Endothelial cell of umbilical vein (primary cell): ENCODE data around the gene CP. TPM values are rescaled to one million over a fixed set of nuclear protein-coding genes. Genes with fewer than 3 reads are reported as not detected.
A peak's percentile ranks its signal among the peaks of the same experiment; 100 is the strongest.

Source experiments
- BruUV-seq: library from RNA; stranded (reverse); fragments of 400-500 nt; replicated peaks from 2 replicates; lab custom pipeline; 2021; lab: Mats Ljungman, UMichigan
- CTCF ChIA-PET: fragments of 300-600, 350-600 bp; sonication (Branson Sonifier 250); formaldehyde crosslinking; loops from one replicate; lab custom pipeline; 2021; ENCODE audit warnings: antibody characterized with exemption, inconsistent platforms; lab: Charles Lee
- POLR2A ChIA-PET: fragments of 300-600, 350-600 bp; sonication (Branson Sonifier 250); formaldehyde crosslinking; loops from one replicate; lab custom pipeline; 2021; ENCODE audit warnings: antibody characterized with exemption, inconsistent platforms; lab: Charles Lee
- DNase-seq: peaks from one replicate; pipeline ENCODE4 v3.0.0-alpha.2; 2011; ENCODE audit warnings: low read depth, low spot score
- FAIRE-seq: peaks from 2 replicates; lab custom pipeline; 2011; peaks lifted over from hg19 to GRCh38; lab: Jason Lieb, UNC
- H2AFZ ChIP-seq: 2 replicates; pipeline ENCODE4 v1.6.0; 2012; ENCODE audit warnings: low read depth, low read length, control low read depth, inconsistent platforms
- H3K27ac ChIP-seq: 2 replicates; pipeline ENCODE4 v1.5.1; 2011; ENCODE audit warnings: low read depth, mild to moderate bottlenecking, control low read depth, low read length, moderate library complexity; ENCODE audit not compliant: insufficient read depth
- H3K27me3 ChIP-seq, 2 experiments: 2 replicates each; pipeline versions ENCODE4 v1.6.0 to v1.6.1; 2011; ENCODE audit warnings: low read length in 2 of 2, mixed read lengths in 1 of 2; ENCODE audit not compliant: control insufficient read depth in 2 of 2, insufficient read depth in 2 of 2
- H3K36me3 ChIP-seq, 2 experiments: 2 replicates in 1 of 2; 3 replicates in 1 of 2; pipeline ENCODE4 v1.5.1; 2011; ENCODE audit warnings: low read length in 2 of 2, mild to moderate bottlenecking in 1 of 2, moderate library complexity in 1 of 2; ENCODE audit not compliant: control insufficient read depth in 2 of 2, insufficient read depth in 2 of 2; ENCODE audit errors: extremely low read depth in 1 of 2
- H3K4me1 ChIP-seq: 3 replicates; pipeline ENCODE4 v1.5.1; 2011; ENCODE audit warnings: mild to moderate bottlenecking, low read length; ENCODE audit not compliant: control insufficient read depth, insufficient read depth; ENCODE audit errors: extremely low read depth
- H3K4me2 ChIP-seq: 2 replicates; pipeline ENCODE4 v1.6.1; 2011; ENCODE audit warnings: low read length, control low read depth, mixed read lengths; ENCODE audit not compliant: insufficient read depth
- H3K4me3 ChIP-seq, 3 experiments: fragments of 200-600 bp in 1 of 3; sonication (generic), shearing (Covaris generic) in 1 of 3; replicated peaks in 1 of 3; 2 replicates each; pipeline ENCODE4 v1.5.1; 2011 to 2016; ENCODE audit warnings: control low read depth in 3 of 3, low read length in 3 of 3, mild to moderate bottlenecking in 2 of 3, inconsistent platforms in 1 of 3, low read depth in 1 of 3, moderate library complexity in 1 of 3; ENCODE audit not compliant: insufficient read depth in 1 of 3
- H3K79me2 ChIP-seq: 2 replicates; pipeline ENCODE4 v1.6.0; 2012; ENCODE audit warnings: low read length, inconsistent platforms; ENCODE audit not compliant: control insufficient read depth, insufficient read depth
- H3K9ac ChIP-seq: replicated peaks from 2 replicates; pipeline ENCODE3; 2011; ENCODE audit warnings: low read length, control low read depth; ENCODE audit not compliant: insufficient read depth; ENCODE audit errors: extremely low read depth
- H3K9me1 ChIP-seq: replicated peaks from 3 replicates; pipeline ENCODE4 v1.6.0; 2011; ENCODE audit warnings: mild to moderate bottlenecking, low read length; ENCODE audit not compliant: control insufficient read depth, insufficient read depth; ENCODE audit errors: extremely low read depth
- H3K9me3 ChIP-seq: replicated peaks from 2 replicates; pipeline ENCODE4 v1.5.1; 2012; ENCODE audit warnings: low read length, inconsistent platforms; ENCODE audit not compliant: control insufficient read depth, insufficient read depth
- H4K20me1 ChIP-seq: replicated peaks from 2 replicates; pipeline ENCODE3; 2011; ENCODE audit warnings: mild to moderate bottlenecking, low read length; ENCODE audit not compliant: control insufficient read depth, insufficient read depth; ENCODE audit errors: extremely low read depth
- EZH2 ChIP-seq: IDR thresholded peaks from 2 replicates; pipeline ENCODE4 v1.6.1; 2012; ENCODE audit warnings: borderline replicate concordance, low read depth, mild to moderate bottlenecking, moderate library complexity, low read length, inconsistent platforms; ENCODE audit not compliant: severe bottlenecking
- FOS ChIP-seq: IDR thresholded peaks from 2 replicates; pipeline ENCODE4 v1.6.1; 2011; ENCODE audit warnings: mild to moderate bottlenecking, low read length, moderate library complexity, borderline replicate concordance; ENCODE audit not compliant: insufficient read depth
- GATA2 ChIP-seq: IDR thresholded peaks from 2 replicates; pipeline ENCODE4 v1.7.0; 2011; ENCODE audit warnings: low read depth, mild to moderate bottlenecking, moderate library complexity, mixed read lengths, low read length; ENCODE audit not compliant: insufficient read length, insufficient read depth
- JUN ChIP-seq: IDR thresholded peaks from 2 replicates; pipeline ENCODE4 v1.6.1; 2011; ENCODE audit warnings: borderline replicate concordance, low read depth; ENCODE audit not compliant: insufficient read length, insufficient read depth
- MYC ChIP-seq: IDR thresholded peaks from one replicate; pipeline ENCODE4 v1.6.1; 2011; ENCODE audit warnings: mild to moderate bottlenecking, low read depth, low read length
- POLR2A ChIP-seq: IDR thresholded peaks from 2 replicates; pipeline ENCODE4 v1.6.1; 2012; ENCODE audit warnings: low read depth, mild to moderate bottlenecking, control low read depth, low read length
- POLR2AphosphoS5 ChIP-seq: IDR thresholded peaks from 2 replicates; pipeline ENCODE4 v1.6.1; 2012; ENCODE audit warnings: low read depth, mild to moderate bottlenecking, control low read depth, low read length, moderate library complexity; ENCODE audit not compliant: insufficient read depth
- dilution Hi-C: fragments of 300-500 bp; cut with MboI; formaldehyde crosslinking; loops from one replicate; pipeline ENCODE4 v1.15.0; 2019; ENCODE audit warnings: low sequenced_read_pairs; ENCODE audit not compliant: extremely low pct_ligation_motif_present
- intact Hi-C: fragments of 100-400 bp; cut with micrococcal nuclease; formaldehyde crosslinking; loops from one replicate; pipeline ENCODE4 v1.10.0; 2022
- polyA plus RNA-seq, 4 experiments: library from polyadenylated mRNA; depleted of rRNA in 3 of 4; stranded (reverse) in 3 of 4; unstranded in 1 of 4; fragments of >200 nt; gene quantifications; 2 replicates each; pipeline versions ENCODE4 v1.2.1 to v1.2.3, GENCODE V29; 2011 to 2012; ENCODE audit warnings: missing spikeins in 1 of 4
- total RNA-seq: library from RNA; stranded (reverse); gene quantifications from 2 replicates; pipeline ENCODE4 v1.2.3, GENCODE V29; 2021
- TF ChIP-seq, protein P1 (sequence below), 2 donors: IDR thresholded peaks; 1 replicate in 1 of 2; 2 replicates in 1 of 2; pipeline ENCODE4 v1.5.1; 2011; ENCODE audit warnings: low read length in 2 of 2, mild to moderate bottlenecking in 2 of 2, moderate library complexity in 2 of 2, control low read depth in 1 of 2, inconsistent platforms in 1 of 2, low read depth in 1 of 2; ENCODE audit not compliant: insufficient read depth in 1 of 2; ENCODE audit errors: extremely low read depth in 1 of 2
- TF ChIP-seq, protein P2 (sequence below): IDR thresholded peaks from 2 replicates; pipeline ENCODE4 v1.6.1; 2011; ENCODE audit not compliant: insufficient read depth, insufficient read length

CP gene
- total and polyA plus RNA-seq, 2 donors (not counting 3 experiments of a cell fraction or from before 2014, with no cell fraction given): not detected

DNA sequence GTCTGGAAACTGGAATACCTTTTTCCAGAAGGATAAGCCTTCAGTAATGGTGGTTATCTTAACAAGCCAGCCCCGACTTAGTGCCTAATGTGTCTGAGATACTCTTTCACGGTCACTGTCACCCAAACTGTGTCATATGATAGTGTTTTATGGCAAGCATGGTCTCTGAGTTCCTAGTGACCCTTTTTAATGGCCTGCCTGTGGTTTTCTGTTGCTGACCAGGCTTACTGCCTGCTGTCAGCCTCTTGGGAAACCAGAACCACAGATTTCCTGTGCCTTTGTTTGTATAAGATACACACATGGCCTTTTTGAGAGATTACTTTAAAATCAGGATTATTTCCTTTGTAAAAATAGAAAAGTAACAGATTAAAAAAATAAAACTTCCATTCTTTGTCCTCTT, 69.8 kb downstream of the CP start:
- Histone ChIP-seq H3K9me3 (no peaks in the 10 kb centered on the region), H3K4me3 (no peak overlapping the region), H3K9ac (no peak overlapping the region), H4K20me1 (no peaks in the 10 kb centered on the region), H3K4me2 (peak overlapping the region; percentile 10), H3K4me1 (peaks cover 11% of the 10 kb centered on the region), H3K27ac (peak overlapping the region; percentile 28), H3K36me3 (no peaks in the 10 kb centered on the region), H3K79me2 (no peaks in the 10 kb centered on the region), H3K27me3 (no peaks in the 10 kb centered on the region), H3K9me1 (no peaks in the 10 kb centered on the region), H2AFZ (peak overlapping the region; percentile 65)
- POLR2A ChIA-PET: no interaction called here
- TF ChIP-seq, protein P1, sequence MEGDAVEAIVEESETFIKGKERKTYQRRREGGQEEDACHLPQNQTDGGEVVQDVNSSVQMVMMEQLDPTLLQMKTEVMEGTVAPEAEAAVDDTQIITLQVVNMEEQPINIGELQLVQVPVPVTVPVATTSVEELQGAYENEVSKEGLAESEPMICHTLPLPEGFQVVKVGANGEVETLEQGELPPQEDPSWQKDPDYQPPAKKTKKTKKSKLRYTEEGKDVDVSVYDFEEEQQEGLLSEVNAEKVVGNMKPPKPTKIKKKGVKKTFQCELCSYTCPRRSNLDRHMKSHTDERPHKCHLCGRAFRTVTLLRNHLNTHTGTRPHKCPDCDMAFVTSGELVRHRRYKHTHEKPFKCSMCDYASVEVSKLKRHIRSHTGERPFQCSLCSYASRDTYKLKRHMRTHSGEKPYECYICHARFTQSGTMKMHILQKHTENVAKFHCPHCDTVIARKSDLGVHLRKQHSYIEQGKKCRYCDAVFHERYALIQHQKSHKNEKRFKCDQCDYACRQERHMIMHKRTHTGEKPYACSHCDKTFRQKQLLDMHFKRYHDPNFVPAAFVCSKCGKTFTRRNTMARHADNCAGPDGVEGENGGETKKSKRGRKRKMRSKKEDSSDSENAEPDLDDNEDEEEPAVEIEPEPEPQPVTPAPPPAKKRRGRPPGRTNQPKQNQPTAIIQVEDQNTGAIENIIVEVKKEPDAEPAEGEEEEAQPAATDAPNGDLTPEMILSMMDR (IDR thresholded peaks at IDR 0.05; ENCODE audit: extremely low read depth in 1 of 2, insufficient read depth in 1 of 2, low read depth in 1 of 2, low read length in 2 of 2): no peak
- TF ChIP-seq GATA2: peak; percentile 58
- DNase-seq (peak; percentile 72), FAIRE-seq (peak; percentile 76)
- CTCF ChIA-PET: interaction anchor here (0.7 to 3.4 kb wide), 4 partner anchors 18 to 197 kb away, joined by 3 to 10 read pairs (median 4); no protein-coding TSS in a partner anchor
- intact Hi-C loops: no loop called here
- BruUV-seq: no TSS peak
- dilution Hi-C loops: no loop called here

DNA sequence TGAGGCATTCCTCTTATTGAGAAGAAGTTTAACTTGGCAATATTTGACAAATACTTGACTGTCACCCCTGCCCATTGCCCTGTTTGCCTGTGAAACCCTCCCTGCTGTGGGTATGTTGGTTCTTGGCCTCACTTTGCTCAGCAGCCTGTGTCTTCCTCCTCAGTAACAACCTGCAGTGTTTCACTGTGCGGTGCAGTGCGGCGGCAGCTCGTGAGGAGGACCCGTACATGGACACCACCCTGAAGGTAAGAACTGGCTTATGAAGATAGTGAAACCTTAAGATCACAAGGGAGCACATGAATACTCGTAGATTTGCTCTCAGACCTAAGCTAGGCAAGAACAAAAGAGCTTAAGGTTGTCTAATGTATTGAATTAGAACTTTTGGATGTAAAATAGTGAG, 71.2 kb downstream of the CP start:
- Histone ChIP-seq H3K4me3 (no peak overlapping the region), H3K36me3 (no peaks in the 10 kb centered on the region), H3K79me2 (no peaks in the 10 kb centered on the region), H3K9me1 (no peaks in the 10 kb centered on the region), H3K27me3 (no peaks in the 10 kb centered on the region), H3K4me2 (no peak overlapping the region), H2AFZ (no peak overlapping the region), H4K20me1 (no peaks in the 10 kb centered on the region), H3K9ac (no peak overlapping the region), H3K9me3 (no peaks in the 10 kb centered on the region), H3K4me1 (peaks cover 20% of the 10 kb centered on the region), H3K27ac (no peak overlapping the region)
- FAIRE-seq: no peak
- dilution Hi-C loops (no loop called here), intact Hi-C loops (no loop called here)
- BruUV-seq: no TSS peak
- TF ChIP-seq POLR2A (no peak), FOS (no peak), GATA2 (no peak), MYC (no peak), POLR2AphosphoS5 (no peak), EZH2 (no peak), JUN (no peak)
- TF ChIP-seq, protein P1 (IDR thresholded peaks at IDR 0.05; ENCODE audit: extremely low read depth in 1 of 2, insufficient read depth in 1 of 2, low read depth in 1 of 2, low read length in 2 of 2): no peak
- TF ChIP-seq, protein P2, sequence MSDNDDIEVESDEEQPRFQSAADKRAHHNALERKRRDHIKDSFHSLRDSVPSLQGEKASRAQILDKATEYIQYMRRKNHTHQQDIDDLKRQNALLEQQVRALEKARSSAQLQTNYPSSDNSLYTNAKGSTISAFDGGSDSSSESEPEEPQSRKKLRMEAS: no peak
- ChIA-PET POLR2A (no interaction called here), CTCF (interaction anchor here (1.3 to 3.4 kb wide), 2 partner anchors 30 to 91 kb away, joined by 3 to 10 read pairs; no protein-coding TSS in a partner anchor)
- no peak for DNase-seq
